DOHH2 (cell line): ENCODE data around the gene SPTLC2.

ENCODE experiments used
- H3F3A ChIP-seq: fragments of 200-600 bp; sonication (generic), shearing (Covaris generic); 2 replicates; pipeline ENCODE4 v1.6.0; 2016; ENCODE audit warnings: antibody characterized with exemption, mild to moderate bottlenecking; ENCODE audit not compliant: control insufficient read depth, insufficient read depth
- H3K27ac ChIP-seq: fragments of 200-600 bp; sonication (generic); 2 replicates; pipeline ENCODE4 v1.5.1; 2014; ENCODE audit warnings: low read depth, mild to moderate bottlenecking, low read length, moderate library complexity
- H3K27me3 ChIP-seq: fragments of 200-600 bp; sonication (generic); 2 replicates; pipeline ENCODE4 v1.6.1; 2014; ENCODE audit warnings: mild to moderate bottlenecking, low read length, mixed read lengths; ENCODE audit not compliant: control insufficient read depth
- H3K36me3 ChIP-seq: fragments of 200-600 bp; sonication (generic); 2 replicates; pipeline ENCODE4 v1.6.1; 2014; ENCODE audit warnings: mild to moderate bottlenecking, low read length, moderate library complexity, mixed read lengths; ENCODE audit not compliant: control insufficient read depth
- H3K4me1 ChIP-seq: fragments of 200-600 bp; sonication (generic); 2 replicates; pipeline ENCODE4 v1.6.1; 2014; ENCODE audit warnings: mild to moderate bottlenecking, low read length, mixed read lengths; ENCODE audit not compliant: control insufficient read depth
- H3K4me2 ChIP-seq: fragments of 200-600 bp; sonication (generic); 2 replicates; pipeline ENCODE4 v1.6.0; 2014; ENCODE audit warnings: mild to moderate bottlenecking, low read length, moderate library complexity
- H3K4me3 ChIP-seq: fragments of 200-600 bp; sonication (generic); 2 replicates; pipeline ENCODE4 v1.5.1; 2014; ENCODE audit warnings: mild to moderate bottlenecking, low read length, mixed read lengths
- H3K79me2 ChIP-seq: fragments of 200-600 bp; sonication (generic); 2 replicates; pipeline ENCODE4 v1.6.1; 2014; ENCODE audit warnings: mild to moderate bottlenecking, low read length, mixed read lengths; ENCODE audit not compliant: control insufficient read depth
- H3K9me2 ChIP-seq: fragments of 200-600 bp; sonication (generic); replicated peaks from 2 replicates; pipeline ENCODE4 v1.6.1; 2014; ENCODE audit warnings: mild to moderate bottlenecking, low read length, mixed read lengths; ENCODE audit not compliant: control insufficient read depth
- H3K9me3 ChIP-seq: fragments of 200-600 bp; sonication (generic); 2 replicates; pipeline ENCODE4 v1.6.1; 2014; ENCODE audit warnings: antibody characterized with exemption, low read length, mixed read lengths; ENCODE audit not compliant: control insufficient read depth, insufficient read depth
- H4K20me1 ChIP-seq: fragments of 200-600 bp; sonication (generic); 2 replicates; pipeline ENCODE4 v1.6.0; 2014; ENCODE audit warnings: low read depth, mild to moderate bottlenecking, antibody characterized with exemption, low read length, moderate library complexity; ENCODE audit not compliant: control insufficient read depth, insufficient read depth
- CTCF ChIP-seq: fragments of 200-600 bp; sonication (generic); IDR thresholded peaks from one replicate; pipeline ENCODE4 v1.5.1; 2014; ENCODE audit warnings: antibody characterized with exemption, mild to moderate bottlenecking, low read depth, low read length; ENCODE audit not compliant: poor library complexity, severe bottlenecking
- EZH2phosphoT487 ChIP-seq: fragments of 200-600 bp; sonication (generic); IDR thresholded peaks from 2 replicates; pipeline ENCODE4 v1.6.1; 2017; ENCODE audit warnings: borderline replicate concordance, mild to moderate bottlenecking, antibody characterized with exemption, low read length, moderate library complexity, mixed read lengths

Gene SPTLC2

GRCh38 chr14:77458249-77458950 lies 158.0 kb downstream of the SPTLC2 start:
- Histone ChIP-seq H3K4me2 (peak overlapping the region; percentile 85), H3K9me2 (no peaks in the 10 kb centered on the region), H3K79me2 (peaks cover 78% of the 10 kb centered on the region), H3F3A (no peaks in the 10 kb centered on the region; the same call in 1 of the 2 replicates), H3K4me3 (peak overlapping the region; percentile 99), H3K9me3 (no peaks in the 10 kb centered on the region), H3K27ac (peak overlapping the region; percentile 80), H3K36me3 (peaks cover 59% of the 10 kb centered on the region), H3K4me1 (peaks cover 24% of the 10 kb centered on the region), H4K20me1 (peaks cover 12% of the 10 kb centered on the region; the same call in 1 of the 2 replicates), H3K27me3 (no peaks in the 10 kb centered on the region)
- no peak for TF ChIP-seq CTCF
- TF ChIP-seq EZH2phosphoT487 = no peak

GRCh38 chr14:77457522-77458248 lies 158.8 kb downstream of the SPTLC2 start, which contains the start of the genes AHSA1 and VIPAS39:
AHSA1 (plus strand) TSS chr14:77458093; CDS start chr14:77458190, 97 bp downstream.
VIPAS39 (minus strand) TSS chr14:77457601; CDS start chr14:77454102, 3,499 bp downstream.
- Histone ChIP-seq H3K79me2 (peaks cover 77% of the 10 kb centered on the region), H3K4me1 (peaks cover 24% of the 10 kb centered on the region)

GRCh38 chr14:77457115-77457521 lies 159.3 kb downstream of the SPTLC2 start:
- H3K9me2 ChIP-seq = no peaks in the 10 kb centered on the region
- H4K20me1 ChIP-seq = peaks cover 12% of the 10 kb centered on the region; the same call in 1 of the 2 replicates
- H3F3A ChIP-seq = no peaks in the 10 kb centered on the region
- H3K36me3 ChIP-seq = peaks cover 55% of the 10 kb centered on the region
- TF ChIP-seq CTCF (no peak), EZH2phosphoT487 (no peak)
- peak overlapping the region; percentile 28; the same call in 1 of the 2 replicates for H3K27ac ChIP-seq
- H3K4me2 ChIP-seq = peak overlapping the region; percentile 66
- peaks cover 71% of the 10 kb centered on the region for H3K79me2 ChIP-seq
- H3K9me3 ChIP-seq = no peaks in the 10 kb centered on the region
- H3K27me3 ChIP-seq = no peaks in the 10 kb centered on the region
- H3K4me3 ChIP-seq = peak overlapping the region; percentile 99
- H3K4me1 ChIP-seq = peaks cover 24% of the 10 kb centered on the region

More at GRCh38 chr14:77457522-77458248, 158.8 kb downstream of the SPTLC2 start, which contains the start of the genes AHSA1 and VIPAS39:
- Histone ChIP-seq H3K4me2 (peak within 1 kb of the TSS; percentile 85), H3K27me3 (no peaks in the 10 kb centered on the region), H3F3A (no peaks in the 10 kb centered on the region), H3K4me3 (peak within 1 kb of the TSS; percentile 99), H3K27ac (peak within 1 kb of the TSS; percentile 80), H3K36me3 (peaks cover 59% of the 10 kb centered on the region), H3K9me2 (no peaks in the 10 kb centered on the region), H3K9me3 (no peaks in the 10 kb centered on the region), H4K20me1 (peaks cover 12% of the 10 kb centered on the region; the same call in 1 of the 2 replicates)
- TF ChIP-seq EZH2phosphoT487 = no peak
- no peak for TF ChIP-seq CTCF
